Karpas-422 (cell line): ENCODE measurements around the gene KIF25. TPM values are rescaled to one million over a fixed set of nuclear protein-coding genes. Genes with fewer than 3 reads are reported as not detected.

Experiments used
- DNase-seq: peaks from one replicate; pipeline ENCODE4 v3.0.0-alpha.2; 2015
- H2AFZ ChIP-seq: fragments of 200-600 bp; sonication (generic); 2 replicates; pipeline ENCODE4 v1.6.1; 2014; ENCODE audit warnings: antibody characterized with exemption, low read length, mixed read lengths
- H3K27ac ChIP-seq: fragments of 200-600 bp; sonication (generic); 2 replicates; pipeline ENCODE4 v1.5.1; 2014; ENCODE audit warnings: mild to moderate bottlenecking, low read length, moderate library complexity
- H3K27me3 ChIP-seq: fragments of 200-600 bp; sonication (generic); 2 replicates; pipeline ENCODE4 v1.6.1; 2014; ENCODE audit warnings: low read length, mixed read lengths
- H3K36me3 ChIP-seq: fragments of 200-600 bp; sonication (generic); 2 replicates; pipeline ENCODE4 v1.6.1; 2014; ENCODE audit warnings: low read length, mixed read lengths; ENCODE audit not compliant: insufficient read depth
- H3K4me1 ChIP-seq: fragments of 200-600 bp; sonication (generic); 2 replicates; pipeline ENCODE4 v1.6.1; 2014; ENCODE audit warnings: mild to moderate bottlenecking, low read length, mixed read lengths
- H3K4me2 ChIP-seq: fragments of 200-600 bp; sonication (generic); 2 replicates; pipeline ENCODE4 v1.6.1; 2014; ENCODE audit warnings: low read length, low read depth, mild to moderate bottlenecking; ENCODE audit not compliant: poor library complexity, severe bottlenecking
- H3K4me3 ChIP-seq: fragments of 200-600 bp; sonication (generic); 2 replicates; pipeline ENCODE4 v1.5.1; 2014; ENCODE audit warnings: mild to moderate bottlenecking, antibody characterized with exemption, low read length, mixed read lengths
- H3K79me2 ChIP-seq: fragments of 200-600 bp; sonication (generic); 2 replicates; pipeline ENCODE4 v1.6.1; 2014; ENCODE audit warnings: mild to moderate bottlenecking, low read length, mixed read lengths
- H3K9ac ChIP-seq: fragments of 200-600 bp; sonication (generic); 2 replicates; pipeline ENCODE4 v1.6.0; 2014; ENCODE audit warnings: low read length
- H3K9me2 ChIP-seq: fragments of 200-600 bp; sonication (generic), shearing (Covaris generic); replicated peaks from 2 replicates; pipeline ENCODE4 v1.6.0; 2014; ENCODE audit warnings: mild to moderate bottlenecking, low read length, moderate library complexity; ENCODE audit not compliant: insufficient read depth
- H3K9me3 ChIP-seq: fragments of 300-700, 200-600 bp; sonication (generic); 2 replicates; pipeline ENCODE4 v1.6.1; 2014; ENCODE audit warnings: low read length, mixed read lengths
- H4K20me1 ChIP-seq: fragments of 200-600 bp; sonication (generic); 2 replicates; pipeline ENCODE4 v1.6.1; 2014; ENCODE audit warnings: mild to moderate bottlenecking, antibody characterized with exemption, low read length, low read depth; ENCODE audit not compliant: insufficient read depth
- total RNA-seq: library from RNA; depleted of rRNA; stranded (reverse); fragments of >200 nt; shearing (Covaris generic); gene quantifications from 2 replicates; pipeline ENCODE4 v1.2.3, GENCODE V29; 2014; ENCODE audit warnings: low replicate concordance

KIF25 gene
- total RNA-seq, 1 experiment from 2014 or later = not detected

- Histone ChIP-seq H3K9ac (no peak overlapping the region), H3K9me3 (no peaks in the 10 kb centered on the region), H3K27ac (no peak overlapping the region), H3K9me2 (no peaks in the 10 kb centered on the region), H3K27me3 (no peaks in the 10 kb centered on the region), H3K36me3 (no peaks in the 10 kb centered on the region), H2AFZ (no peak overlapping the region), H3K79me2 (no peaks in the 10 kb centered on the region), H3K4me1 (no peaks in the 10 kb centered on the region), H3K4me3 (no peak overlapping the region), H3K4me2 (no peak overlapping the region), H4K20me1 (no peaks in the 10 kb centered on the region)
- DNase-seq = no peak
Measured at GRCh38 chr6:167977717-167978467, 19.6 kb upstream of the KIF25 start.

GRCh38 chr6:167978607-167979006, 18.9 kb upstream of the KIF25 start:
- no peak overlapping the region for H3K4me2 ChIP-seq
- H3K36me3 ChIP-seq = no peaks in the 10 kb centered on the region
- H3K4me1 ChIP-seq = no peaks in the 10 kb centered on the region
- H3K27ac ChIP-seq = no peak overlapping the region
- H3K27me3 ChIP-seq = no peaks in the 10 kb centered on the region
- H4K20me1 ChIP-seq = no peaks in the 10 kb centered on the region
- no peaks in the 10 kb centered on the region for H3K79me2 ChIP-seq
- no peak overlapping the region for H3K4me3 ChIP-seq
- H3K9me2 ChIP-seq = no peaks in the 10 kb centered on the region
- no peaks in the 10 kb centered on the region for H3K9me3 ChIP-seq
- no peak overlapping the region for H3K9ac ChIP-seq
- no peak for DNase-seq
- no peak overlapping the region for H2AFZ ChIP-seq

- Histone ChIP-seq H3K36me3 (no peaks in the 10 kb centered on the region), H3K9ac (no peak overlapping the region)
Measured at GRCh38 chr6:167979436-167980139, 17.9 kb upstream of the KIF25 start.

GRCh38 chr6:167980911-167981580, 16.4 kb upstream of the KIF25 start:
- H3K9me3 ChIP-seq = no peaks in the 10 kb centered on the region
- no peak for DNase-seq
- no peak overlapping the region for H3K4me3 ChIP-seq
- no peak overlapping the region for H3K9ac ChIP-seq
- no peaks in the 10 kb centered on the region for H3K4me1 ChIP-seq
- no peak overlapping the region for H3K4me2 ChIP-seq
- H2AFZ ChIP-seq = no peak overlapping the region
- no peaks in the 10 kb centered on the region for H3K36me3 ChIP-seq
- no peaks in the 10 kb centered on the region for H4K20me1 ChIP-seq
- no peaks in the 10 kb centered on the region for H3K9me2 ChIP-seq
- no peaks in the 10 kb centered on the region for H3K27me3 ChIP-seq
- H3K27ac ChIP-seq = no peak overlapping the region
- no peaks in the 10 kb centered on the region for H3K79me2 ChIP-seq

More at GRCh38 chr6:167979436-167980139, 17.9 kb upstream of the KIF25 start:
- Histone ChIP-seq H3K4me3 (no peak overlapping the region), H3K4me1 (no peaks in the 10 kb centered on the region), H4K20me1 (no peaks in the 10 kb centered on the region), H2AFZ (no peak overlapping the region), H3K27ac (no peak overlapping the region), H3K9me2 (no peaks in the 10 kb centered on the region), H3K4me2 (no peak overlapping the region), H3K9me3 (no peaks in the 10 kb centered on the region), H3K79me2 (no peaks in the 10 kb centered on the region), H3K27me3 (no peaks in the 10 kb centered on the region)
- no peak for DNase-seq

- Histone ChIP-seq H4K20me1 (no peaks in the 10 kb centered on the region), H3K36me3 (no peaks in the 10 kb centered on the region), H3K4me2 (no peak overlapping the region), H3K79me2 (no peaks in the 10 kb centered on the region), H2AFZ (no peak overlapping the region), H3K4me3 (no peak overlapping the region), H3K9me2 (no peaks in the 10 kb centered on the region), H3K27ac (no peak overlapping the region), H3K4me1 (no peaks in the 10 kb centered on the region), H3K9ac (no peak overlapping the region), H3K9me3 (no peaks in the 10 kb centered on the region), H3K27me3 (no peaks in the 10 kb centered on the region)
- no peak for DNase-seq
Measured at GRCh38 chr6:167981916-167982462, 15.5 kb upstream of the KIF25 start.

- no peaks in the 10 kb centered on the region for H3K79me2 ChIP-seq
- H3K9ac ChIP-seq = no peak overlapping the region
- H3K4me1 ChIP-seq = no peaks in the 10 kb centered on the region
- no peaks in the 10 kb centered on the region for H3K36me3 ChIP-seq
- DNase-seq = no peak
- no peaks in the 10 kb centered on the region for H3K27me3 ChIP-seq
- H3K4me3 ChIP-seq = no peak overlapping the region
- H3K27ac ChIP-seq = no peak overlapping the region
- H3K9me3 ChIP-seq = no peaks in the 10 kb centered on the region
- H3K4me2 ChIP-seq = no peak overlapping the region
- H4K20me1 ChIP-seq = no peaks in the 10 kb centered on the region
- H3K9me2 ChIP-seq = no peaks in the 10 kb centered on the region
- no peak overlapping the region for H2AFZ ChIP-seq
Measured at GRCh38 chr6:167984144-167984719, 13.2 kb upstream of the KIF25 start.

GRCh38 chr6:167984876-167985604, 12.4 kb upstream of the KIF25 start:
- Histone ChIP-seq H3K79me2 (no peaks in the 10 kb centered on the region), H3K9me2 (no peaks in the 10 kb centered on the region), H3K4me2 (no peak overlapping the region), H3K4me3 (no peak overlapping the region), H3K4me1 (no peaks in the 10 kb centered on the region), H3K27me3 (no peaks in the 10 kb centered on the region), H2AFZ (no peak overlapping the region), H3K27ac (no peak overlapping the region), H3K9me3 (peaks cover 3% of the 10 kb centered on the region; the same call in 1 of the 2 replicates), H3K36me3 (no peaks in the 10 kb centered on the region), H4K20me1 (no peaks in the 10 kb centered on the region), H3K9ac (no peak overlapping the region)
- no peak for DNase-seq
